Measurements from ENCODE around the gene CKS1B. TPM values are rescaled to one million over a fixed set of nuclear protein-coding genes. Genes with fewer than 3 reads are reported as not detected.

Gene CKS1B
- polyA plus RNA-seq, 1 donor from 2014 or later: 29.0 TPM

DNA sequence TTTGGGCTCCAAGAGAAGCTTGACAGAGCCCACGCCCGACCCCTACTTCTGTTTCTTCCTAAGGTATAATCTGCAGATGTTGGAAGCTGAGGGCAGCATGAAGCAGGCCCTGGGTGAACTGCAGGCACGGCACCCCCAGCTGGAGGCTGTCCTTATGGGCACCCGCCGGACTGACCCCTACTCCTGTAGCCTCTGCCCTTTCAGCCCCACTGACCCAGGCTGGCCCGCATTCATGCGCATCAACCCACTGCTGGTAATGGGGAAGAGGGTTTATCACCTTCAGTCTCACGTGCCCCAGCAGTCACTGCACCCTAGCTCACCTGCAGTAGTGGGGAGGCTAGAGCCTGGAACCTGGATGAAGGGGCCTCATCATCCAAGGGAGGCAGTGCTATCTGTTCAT, 15.8 kb downstream of the CKS1B start:
- TF ChIP-seq, protein P1, sequence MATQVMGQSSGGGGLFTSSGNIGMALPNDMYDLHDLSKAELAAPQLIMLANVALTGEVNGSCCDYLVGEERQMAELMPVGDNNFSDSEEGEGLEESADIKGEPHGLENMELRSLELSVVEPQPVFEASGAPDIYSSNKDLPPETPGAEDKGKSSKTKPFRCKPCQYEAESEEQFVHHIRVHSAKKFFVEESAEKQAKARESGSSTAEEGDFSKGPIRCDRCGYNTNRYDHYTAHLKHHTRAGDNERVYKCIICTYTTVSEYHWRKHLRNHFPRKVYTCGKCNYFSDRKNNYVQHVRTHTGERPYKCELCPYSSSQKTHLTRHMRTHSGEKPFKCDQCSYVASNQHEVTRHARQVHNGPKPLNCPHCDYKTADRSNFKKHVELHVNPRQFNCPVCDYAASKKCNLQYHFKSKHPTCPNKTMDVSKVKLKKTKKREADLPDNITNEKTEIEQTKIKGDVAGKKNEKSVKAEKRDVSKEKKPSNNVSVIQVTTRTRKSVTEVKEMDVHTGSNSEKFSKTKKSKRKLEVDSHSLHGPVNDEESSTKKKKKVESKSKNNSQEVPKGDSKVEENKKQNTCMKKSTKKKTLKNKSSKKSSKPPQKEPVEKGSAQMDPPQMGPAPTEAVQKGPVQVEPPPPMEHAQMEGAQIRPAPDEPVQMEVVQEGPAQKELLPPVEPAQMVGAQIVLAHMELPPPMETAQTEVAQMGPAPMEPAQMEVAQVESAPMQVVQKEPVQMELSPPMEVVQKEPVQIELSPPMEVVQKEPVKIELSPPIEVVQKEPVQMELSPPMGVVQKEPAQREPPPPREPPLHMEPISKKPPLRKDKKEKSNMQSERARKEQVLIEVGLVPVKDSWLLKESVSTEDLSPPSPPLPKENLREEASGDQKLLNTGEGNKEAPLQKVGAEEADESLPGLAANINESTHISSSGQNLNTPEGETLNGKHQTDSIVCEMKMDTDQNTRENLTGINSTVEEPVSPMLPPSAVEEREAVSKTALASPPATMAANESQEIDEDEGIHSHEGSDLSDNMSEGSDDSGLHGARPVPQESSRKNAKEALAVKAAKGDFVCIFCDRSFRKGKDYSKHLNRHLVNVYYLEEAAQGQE (IDR thresholded peaks at IDR 0.05; ENCODE audit: borderline replicate concordance): no peak
- TF ChIP-seq POLR2AphosphoS5 (IDR thresholded peaks at IDR 0.05) (no peak), SMC3 (conservative IDR thresholded peaks at IDR 0.05; ENCODE audit: poor library complexity) (no peak), EP300 (conservative IDR thresholded peaks at IDR 0.05; ENCODE audit: poor library complexity, severe bottlenecking) (no peak), RAD21 (conservative IDR thresholded peaks at IDR 0.05) (no peak)
- no peaks in the 10 kb centered on the region for H3K36me3 ChIP-seq (ENCODE audit: insufficient read depth, low read length)
- H3K9me2 ChIP-seq (ENCODE audit: insufficient read depth, low read length): no peaks in the 10 kb centered on the region
- H2AFZ ChIP-seq (ENCODE audit: low read depth, low read length): no peak overlapping the region
- no peak overlapping the region for H3K9ac ChIP-seq (ENCODE audit: low read length)
- H3K27me3 ChIP-seq (ENCODE audit: insufficient read depth, low read depth, low read length): no peaks in the 10 kb centered on the region
- no peaks in the 10 kb centered on the region for H4K20me1 ChIP-seq (ENCODE audit: insufficient read depth)
- no peak overlapping the region for H3K27ac ChIP-seq (ENCODE audit: low read length)
- no peaks in the 10 kb centered on the region for H3F3A ChIP-seq (ENCODE audit: insufficient read depth, low read length, poor library complexity, severe bottlenecking)
- no peak overlapping the region for H3K4me2 ChIP-seq (ENCODE audit: low read length)
- H3K79me2 ChIP-seq (replicated peaks; ENCODE audit: insufficient read depth, low read length): peaks cover under 1% of the 10 kb centered on the region
- no peaks in the 10 kb centered on the region for H3K9me3 ChIP-seq (ENCODE audit: low read length)
- H3K4me3 ChIP-seq (ENCODE audit: low read length): no peak overlapping the region

DNA sequence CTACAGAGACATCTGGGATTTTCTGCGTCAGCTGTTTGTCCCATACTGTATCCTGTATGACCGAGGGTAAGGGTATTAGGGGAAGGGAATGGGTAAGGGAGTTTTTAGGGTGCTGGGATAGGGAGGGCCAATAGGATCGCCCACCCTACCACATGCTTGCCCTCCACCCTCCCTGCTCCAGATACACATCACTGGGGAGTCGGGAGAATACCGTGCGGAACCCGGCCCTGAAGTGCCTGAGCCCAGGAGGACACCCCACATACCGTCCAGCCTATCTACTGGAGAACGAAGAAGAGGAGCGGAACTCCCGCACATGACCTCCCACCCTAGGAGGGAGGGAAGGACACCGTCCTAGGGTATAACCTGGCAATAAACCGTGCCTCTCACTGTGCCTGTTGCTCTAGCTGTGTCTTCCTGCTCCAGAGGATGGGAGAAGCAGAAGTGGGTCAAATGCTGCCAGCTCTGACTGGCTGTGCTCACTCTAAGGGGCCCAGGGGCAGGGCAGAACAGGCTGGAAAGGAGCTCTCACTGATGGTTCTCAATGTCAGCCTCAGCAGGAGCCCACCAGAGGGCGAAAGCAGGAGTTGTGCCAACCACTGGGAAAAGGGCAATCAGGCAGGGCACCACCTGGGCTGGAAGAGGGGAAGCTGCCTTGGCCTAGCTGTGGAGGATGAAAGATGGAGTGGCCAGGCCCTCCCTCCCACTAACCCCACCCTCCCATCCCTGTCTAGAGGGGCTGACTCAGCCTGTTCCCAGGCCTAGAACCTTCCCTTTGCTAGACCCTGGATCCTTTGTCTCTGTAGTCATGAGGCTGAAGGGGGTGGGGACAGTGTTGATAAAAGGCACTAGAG, 18.5 kb downstream of the CKS1B start:
- TF ChIP-seq, protein P2, sequence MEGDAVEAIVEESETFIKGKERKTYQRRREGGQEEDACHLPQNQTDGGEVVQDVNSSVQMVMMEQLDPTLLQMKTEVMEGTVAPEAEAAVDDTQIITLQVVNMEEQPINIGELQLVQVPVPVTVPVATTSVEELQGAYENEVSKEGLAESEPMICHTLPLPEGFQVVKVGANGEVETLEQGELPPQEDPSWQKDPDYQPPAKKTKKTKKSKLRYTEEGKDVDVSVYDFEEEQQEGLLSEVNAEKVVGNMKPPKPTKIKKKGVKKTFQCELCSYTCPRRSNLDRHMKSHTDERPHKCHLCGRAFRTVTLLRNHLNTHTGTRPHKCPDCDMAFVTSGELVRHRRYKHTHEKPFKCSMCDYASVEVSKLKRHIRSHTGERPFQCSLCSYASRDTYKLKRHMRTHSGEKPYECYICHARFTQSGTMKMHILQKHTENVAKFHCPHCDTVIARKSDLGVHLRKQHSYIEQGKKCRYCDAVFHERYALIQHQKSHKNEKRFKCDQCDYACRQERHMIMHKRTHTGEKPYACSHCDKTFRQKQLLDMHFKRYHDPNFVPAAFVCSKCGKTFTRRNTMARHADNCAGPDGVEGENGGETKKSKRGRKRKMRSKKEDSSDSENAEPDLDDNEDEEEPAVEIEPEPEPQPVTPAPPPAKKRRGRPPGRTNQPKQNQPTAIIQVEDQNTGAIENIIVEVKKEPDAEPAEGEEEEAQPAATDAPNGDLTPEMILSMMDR (IDR thresholded peaks at IDR 0.05; ENCODE audit: poor library complexity, severe bottlenecking): no peak
- TF ChIP-seq EP300 (conservative IDR thresholded peaks at IDR 0.05; ENCODE audit: poor library complexity, severe bottlenecking) (no peak), SMC3 (conservative IDR thresholded peaks at IDR 0.05; ENCODE audit: poor library complexity) (no peak), MXI1 (conservative IDR thresholded peaks at IDR 0.05; ENCODE audit: poor library complexity, severe bottlenecking) (no peak), TAF1 (IDR thresholded peaks at IDR 0.05; ENCODE audit: low read depth) (no peak), POLR2AphosphoS5 (IDR thresholded peaks at IDR 0.05) (no peak), RAD21 (conservative IDR thresholded peaks at IDR 0.05) (no peak), EZH2 (IDR thresholded peaks at IDR 0.05; ENCODE audit: borderline replicate concordance, insufficient read depth, low read length, poor library complexity, severe bottlenecking) (no peak)
- TF ChIP-seq, protein P1 (IDR thresholded peaks at IDR 0.05; ENCODE audit: borderline replicate concordance): no peak
- no peaks in the 10 kb centered on the region for H3K79me2 ChIP-seq (replicated peaks; ENCODE audit: insufficient read depth, low read length)
- no peaks in the 10 kb centered on the region for H3K9me3 ChIP-seq (ENCODE audit: low read length)
- H3K4me3 ChIP-seq (ENCODE audit: low read length): no peak overlapping the region
- H4K20me1 ChIP-seq (ENCODE audit: insufficient read depth): no peaks in the 10 kb centered on the region
- no peak overlapping the region for H3K9ac ChIP-seq (ENCODE audit: low read length)
- no peaks in the 10 kb centered on the region for H3K9me2 ChIP-seq (ENCODE audit: insufficient read depth, low read length)
- no peaks in the 10 kb centered on the region for H3K27me3 ChIP-seq (ENCODE audit: insufficient read depth, low read depth, low read length)
- no peak overlapping the region for H2AFZ ChIP-seq (ENCODE audit: low read depth, low read length)
- no peaks in the 10 kb centered on the region for H3K36me3 ChIP-seq (ENCODE audit: insufficient read depth, low read length)
- no peaks in the 10 kb centered on the region for H3F3A ChIP-seq (ENCODE audit: insufficient read depth, low read length, poor library complexity, severe bottlenecking)
- no peak overlapping the region for H3K4me2 ChIP-seq (ENCODE audit: low read length)
- H3K27ac ChIP-seq (ENCODE audit: low read length): no peak overlapping the region
